K562 (cell line): ENCODE results near the gene DYRK1A. TPM values are rescaled to one million over a fixed set of nuclear protein-coding genes. Genes with fewer than 3 reads are reported as not detected.

ENCODE experiments used
- BHLHE40 ChIP-seq: IDR thresholded peaks from 2 replicates; pipeline ENCODE4 v1.6.1; 2011; ENCODE audit warnings: low read length, improper control_type of control experiment
- CBX2 ChIP-seq: fragments of 200-600 bp; sonication (generic); IDR thresholded peaks from one replicate; pipeline ENCODE4 v1.6.1; 2012; ENCODE audit warnings: mild to moderate bottlenecking, low read length, inconsistent platforms; ENCODE audit not compliant: insufficient read depth, poor library complexity, severe bottlenecking
- CREBBP ChIP-seq: IDR thresholded peaks from one replicate; pipeline ENCODE4 v1.6.1; 2012; ENCODE audit warnings: low read depth, mild to moderate bottlenecking, control low read depth, inconsistent platforms, low read length
- HDAC2 ChIP-seq: fragments of 450-650 bp; IDR thresholded peaks from 2 replicates; pipeline ENCODE4 v1.6.1; 2016; ENCODE audit warnings: mild to moderate bottlenecking
- SRSF3 ChIP-seq: fragments of 200-400 bp; formaldehyde crosslinking; IDR thresholded peaks from 2 replicates; pipeline ENCODE4 v1.6.1; 2016; ENCODE audit warnings: mild to moderate bottlenecking, low read length, moderate library complexity; ENCODE audit not compliant: insufficient read depth
- ZBTB7A ChIP-seq: IDR thresholded peaks from 2 replicates; pipeline ENCODE4 v1.6.1; 2011; ENCODE audit warnings: low read depth, mild to moderate bottlenecking, low read length, moderate library complexity, borderline replicate concordance; ENCODE audit not compliant: control insufficient read depth
- ZNF586 ChIP-seq: fragments of 450-650 bp; formaldehyde crosslinking; conservative IDR thresholded peaks from 2 replicates; pipeline ENCODE4 v1.4.0; 2020; ENCODE audit warnings: mild to moderate bottlenecking, moderate library complexity
- polyA plus RNA-seq, 8 experiments: library from polyadenylated mRNA; depleted of rRNA in 4 of 8; stranded (reverse) in 5 of 8; unstranded in 3 of 8; fragments of >200 nt; fragmentation: Nextera tagmentation in 2 of 8; fragmentation: Illumina TruSeq in 1 of 8; extraction: Ambion mirVana in 2 of 8; extraction: Trizol in 1 of 8; gene quantifications; 2 replicates each; pipeline versions ENCODE4 v1.2.1 to v1.2.3, GENCODE V29; 2011 to 2014; ENCODE audit warnings: inconsistent platforms in 1 of 8, missing spikeins in 1 of 8
- total RNA-seq, 7 experiments: library from RNA; depleted of rRNA in 6 of 7; stranded (reverse); fragments of >200 nt in 6 of 7; fragmentation: Illumina TruSeq in 2 of 7; extraction: Trizol in 2 of 7; gene quantifications; 2 replicates each; pipeline versions ENCODE4 v1.2.1 to v1.2.3, GENCODE V29; 2011 to 2021; ENCODE audit warnings: low replicate concordance in 1 of 7
- TF ChIP-seq, protein P1 (sequence below): sonication (generic); formaldehyde crosslinking; IDR thresholded peaks from 2 replicates; pipeline ENCODE4 v1.8.0; 2022; ENCODE audit warnings: mild to moderate bottlenecking, missing genetic modification reagents
- TF ChIP-seq, protein P2 (sequence below): fragments of 200-800 bp; sonication (Bioruptor generic); IDR thresholded peaks from 2 replicates; pipeline ENCODE4 v1.6.1; 2017; ENCODE audit warnings: missing genetic modification characterization, missing compliant biosample characterization
- TF ChIP-seq, protein P3 (sequence below): fragments of 250-450 bp; sonication (Bioruptor Pico); IDR thresholded peaks from 2 replicates; pipeline ENCODE4 v1.5.0; 2021; ENCODE audit warnings: mild to moderate bottlenecking, moderate library complexity
- TF ChIP-seq, protein P4 (sequence below): IDR thresholded peaks from 2 replicates; pipeline ENCODE4 v1.6.1; 2012; ENCODE audit warnings: low read depth, low read length, improper control_type of control experiment, borderline replicate concordance
- TF ChIP-seq, protein P5 (sequence below): fragments of 250-450 bp; sonication (Bioruptor Pico); IDR thresholded peaks from 2 replicates; pipeline ENCODE4 v1.8.0; 2021; ENCODE audit warnings: borderline replicate concordance, mild to moderate bottlenecking, moderate library complexity; ENCODE audit not compliant: poor library complexity, severe bottlenecking

Gene DYRK1A
- total and polyA plus RNA-seq, 9 of the 15 experiments (the other 6 are each of a cell fraction or from before 2014, with no cell fraction given): 3.7 to 64.8 (median 42.3) TPM

DNA sequence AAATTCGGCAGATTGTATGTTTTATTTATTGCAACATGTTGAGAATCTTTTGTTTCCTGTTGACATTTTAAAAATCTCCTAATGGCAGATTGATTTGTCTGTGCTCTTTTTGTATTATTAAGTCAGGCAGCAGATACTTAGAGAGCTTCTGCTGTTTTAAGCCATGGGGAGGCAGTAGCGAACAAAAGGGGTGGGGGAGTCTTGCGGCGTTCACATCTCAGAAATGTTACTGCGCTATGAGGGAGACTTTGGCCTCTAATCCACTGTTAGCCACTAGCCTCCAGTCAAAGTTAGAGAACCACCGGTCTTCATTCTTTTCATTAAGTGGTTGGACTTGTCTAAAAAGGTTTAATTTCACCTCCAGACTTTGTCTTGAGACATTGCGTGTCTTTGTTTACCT, 93.6 kb downstream of the DYRK1A start (continued):
- TF ChIP-seq, protein P1, sequence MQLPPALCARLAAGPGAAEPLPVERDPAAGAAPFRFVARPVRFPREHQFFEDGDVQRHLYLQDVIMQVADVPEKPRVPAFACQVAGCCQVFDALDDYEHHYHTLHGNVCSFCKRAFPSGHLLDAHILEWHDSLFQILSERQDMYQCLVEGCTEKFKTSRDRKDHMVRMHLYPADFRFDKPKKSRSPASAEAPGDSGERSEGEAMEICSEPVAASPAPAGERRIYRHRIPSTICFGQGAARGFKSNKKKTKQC (CRISPR knock-in tag): no peak
- 0 out of 2 replicates have a peak, but pooled peaks have one; percentile 27 for TF ChIP-seq HDAC2
- TF ChIP-seq ZBTB7A: peak; percentile 54; the same call in 1 of the 2 replicates
- no peak for TF ChIP-seq CREBBP
- TF ChIP-seq, protein P2, sequence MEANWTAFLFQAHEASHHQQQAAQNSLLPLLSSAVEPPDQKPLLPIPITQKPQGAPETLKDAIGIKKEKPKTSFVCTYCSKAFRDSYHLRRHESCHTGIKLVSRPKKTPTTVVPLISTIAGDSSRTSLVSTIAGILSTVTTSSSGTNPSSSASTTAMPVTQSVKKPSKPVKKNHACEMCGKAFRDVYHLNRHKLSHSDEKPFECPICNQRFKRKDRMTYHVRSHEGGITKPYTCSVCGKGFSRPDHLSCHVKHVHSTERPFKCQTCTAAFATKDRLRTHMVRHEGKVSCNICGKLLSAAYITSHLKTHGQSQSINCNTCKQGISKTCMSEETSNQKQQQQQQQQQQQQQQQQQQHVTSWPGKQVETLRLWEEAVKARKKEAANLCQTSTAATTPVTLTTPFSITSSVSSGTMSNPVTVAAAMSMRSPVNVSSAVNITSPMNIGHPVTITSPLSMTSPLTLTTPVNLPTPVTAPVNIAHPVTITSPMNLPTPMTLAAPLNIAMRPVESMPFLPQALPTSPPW (CRISPR knock-in tag): peak; percentile 44
- TF ChIP-seq, protein P3, sequence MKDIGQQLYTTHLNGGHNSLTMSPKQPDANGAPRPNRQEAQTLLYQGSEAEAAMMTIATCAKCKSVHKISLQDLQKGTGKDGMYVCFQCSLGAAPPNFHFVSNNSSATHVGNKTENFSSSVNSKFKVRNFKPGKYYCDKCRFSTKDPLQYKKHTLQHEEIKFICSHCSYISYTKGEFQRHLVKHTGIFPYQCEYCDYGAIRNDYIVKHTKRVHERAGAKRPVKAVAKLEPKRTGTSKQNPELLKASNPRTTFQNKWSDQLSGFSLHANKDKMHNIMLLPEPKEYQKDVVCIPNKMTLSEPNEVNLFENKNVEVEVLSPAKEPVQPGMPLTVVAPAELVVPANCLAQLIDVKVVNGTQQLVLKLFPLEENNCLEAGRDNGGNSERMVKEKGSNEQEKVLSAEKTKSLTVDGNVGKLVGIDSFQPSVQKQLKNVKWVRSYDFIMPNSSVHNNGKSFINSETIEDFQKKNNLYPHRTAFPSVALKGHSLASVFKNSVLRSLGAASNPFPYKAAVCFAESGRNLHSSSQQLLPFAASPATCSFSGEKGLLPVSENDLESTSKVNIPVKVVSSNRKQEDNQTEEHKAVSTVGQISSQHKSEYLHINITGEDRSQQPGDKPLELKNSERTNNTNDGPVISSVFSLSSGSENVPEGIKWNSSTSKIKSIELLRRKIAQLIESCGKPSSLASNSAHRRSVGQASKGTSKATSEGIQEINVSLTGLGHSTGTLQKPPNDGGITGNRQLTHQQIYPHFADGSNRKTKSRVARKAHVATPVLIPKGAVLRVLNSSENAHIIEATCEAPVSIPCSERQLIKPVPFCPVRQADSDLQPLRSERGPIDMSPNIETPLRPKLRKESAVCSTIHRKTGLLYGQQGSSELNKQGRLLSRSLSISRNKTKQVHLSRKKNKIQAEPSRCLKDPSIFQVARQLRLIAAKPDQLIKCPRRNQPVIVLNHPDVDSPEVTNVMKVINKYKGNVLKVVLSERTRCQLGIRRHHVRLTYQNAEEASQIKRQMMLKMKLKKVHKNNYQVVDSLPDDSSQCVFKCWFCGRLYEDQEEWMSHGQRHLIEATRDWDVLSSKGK (CRISPR knock-in tag): no peak
- no peak for TF ChIP-seq BHLHE40
- no peak for TF ChIP-seq ZNF586
- TF ChIP-seq CBX2: no peak
- no peak for TF ChIP-seq SRSF3
- TF ChIP-seq, protein P4, sequence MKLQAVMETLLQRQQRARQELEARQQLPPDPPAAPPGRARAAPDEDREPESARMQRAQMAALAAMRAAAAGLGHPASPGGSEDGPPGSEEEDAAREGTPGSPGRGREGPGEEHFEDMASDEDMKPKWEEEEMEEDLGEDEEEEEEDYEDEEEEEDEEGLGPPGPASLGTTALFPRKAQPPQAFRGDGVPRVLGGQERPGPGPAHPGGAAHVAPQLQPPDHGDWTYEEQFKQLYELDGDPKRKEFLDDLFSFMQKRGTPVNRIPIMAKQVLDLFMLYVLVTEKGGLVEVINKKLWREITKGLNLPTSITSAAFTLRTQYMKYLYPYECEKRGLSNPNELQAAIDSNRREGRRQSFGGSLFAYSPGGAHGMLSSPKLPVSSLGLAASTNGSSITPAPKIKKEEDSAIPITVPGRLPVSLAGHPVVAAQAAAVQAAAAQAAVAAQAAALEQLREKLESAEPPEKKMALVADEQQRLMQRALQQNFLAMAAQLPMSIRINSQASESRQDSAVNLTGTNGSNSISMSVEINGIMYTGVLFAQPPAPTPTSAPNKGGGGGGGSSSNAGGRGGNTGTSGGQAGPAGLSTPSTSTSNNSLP: no peak
- TF ChIP-seq, protein P5, sequence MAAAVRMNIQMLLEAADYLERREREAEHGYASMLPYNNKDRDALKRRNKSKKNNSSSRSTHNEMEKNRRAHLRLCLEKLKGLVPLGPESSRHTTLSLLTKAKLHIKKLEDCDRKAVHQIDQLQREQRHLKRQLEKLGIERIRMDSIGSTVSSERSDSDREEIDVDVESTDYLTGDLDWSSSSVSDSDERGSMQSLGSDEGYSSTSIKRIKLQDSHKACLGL (CRISPR knock-in tag): no peak
